Activated CD4-positive, alpha-beta T cell treated with anti-CD3 and anti-CD28 coated beads for 36 hours (primary cell): ENCODE results near the gene RXRA. TPM values are rescaled to one million over a fixed set of nuclear protein-coding genes. Genes with fewer than 3 reads are reported as not detected.
A peak's percentile ranks its signal among the peaks of the same experiment; 100 is the strongest.

Source experiments
- ATAC-seq: fragments of 200-7000 bp; cut with Tn5 transposase; one replicate; pipeline ENCODE4 v1.10.0; 2021; ENCODE audit warnings: mild to moderate bottlenecking, moderate library complexity
- CTCF ChIA-PET: fragments of 350-600 bp; sonication (Branson Sonifier 250); formaldehyde crosslinking; loops from one replicate; lab custom pipeline; 2021; ENCODE audit warnings: antibody characterized with exemption; lab: Charles Lee
- POLR2A ChIA-PET: fragments of 350-600 bp; sonication (Branson Sonifier 250); formaldehyde crosslinking; loops from one replicate; lab custom pipeline; 2021; ENCODE audit warnings: antibody characterized with exemption, inconsistent platforms; lab: Charles Lee
- DNase-seq: peaks from one replicate; pipeline ENCODE4 v3.0.0-alpha.2; 2020
- H3K27ac Mint-ChIP-seq: one replicate; pipeline ENCODE4 v1.8.0; 2021; ENCODE audit warnings: mixed read lengths
- H3K27me3 Mint-ChIP-seq: one replicate; pipeline ENCODE4 v1.8.0; 2021; ENCODE audit warnings: mixed read lengths
- H3K36me3 Mint-ChIP-seq: one replicate; pipeline ENCODE4 v1.8.0; 2021; ENCODE audit warnings: low read depth, mixed read lengths
- H3K4me1 Mint-ChIP-seq: one replicate; pipeline ENCODE4 v1.8.0; 2021; ENCODE audit warnings: mixed read lengths
- H3K4me3 Mint-ChIP-seq: one replicate; pipeline ENCODE4 v1.8.0; 2021; ENCODE audit warnings: mild to moderate bottlenecking, moderate library complexity, mixed read lengths
- H3K9me3 Mint-ChIP-seq: one replicate; pipeline ENCODE4 v1.8.0; 2021; ENCODE audit warnings: low read depth, mixed read lengths
- intact Hi-C, 2 experiments: fragments of 100-400 bp; cut with DNase I in 1 of 2; cut with micrococcal nuclease in 1 of 2; formaldehyde crosslinking; loops; one replicate each; pipeline versions ENCODE4 v1.14.2 to v1.15.1; 2022 to 2024; cut with DNase I, micrococcal nuclease
- total RNA-seq, 2 experiments: library from RNA; stranded (reverse); gene quantifications; one replicate each; pipeline ENCODE4 v1.2.3, GENCODE V29; 2021

The RXRA gene
- total RNA-seq, 2 experiments from 2014 or later = 17.6 to 20.9 TPM

DNA sequence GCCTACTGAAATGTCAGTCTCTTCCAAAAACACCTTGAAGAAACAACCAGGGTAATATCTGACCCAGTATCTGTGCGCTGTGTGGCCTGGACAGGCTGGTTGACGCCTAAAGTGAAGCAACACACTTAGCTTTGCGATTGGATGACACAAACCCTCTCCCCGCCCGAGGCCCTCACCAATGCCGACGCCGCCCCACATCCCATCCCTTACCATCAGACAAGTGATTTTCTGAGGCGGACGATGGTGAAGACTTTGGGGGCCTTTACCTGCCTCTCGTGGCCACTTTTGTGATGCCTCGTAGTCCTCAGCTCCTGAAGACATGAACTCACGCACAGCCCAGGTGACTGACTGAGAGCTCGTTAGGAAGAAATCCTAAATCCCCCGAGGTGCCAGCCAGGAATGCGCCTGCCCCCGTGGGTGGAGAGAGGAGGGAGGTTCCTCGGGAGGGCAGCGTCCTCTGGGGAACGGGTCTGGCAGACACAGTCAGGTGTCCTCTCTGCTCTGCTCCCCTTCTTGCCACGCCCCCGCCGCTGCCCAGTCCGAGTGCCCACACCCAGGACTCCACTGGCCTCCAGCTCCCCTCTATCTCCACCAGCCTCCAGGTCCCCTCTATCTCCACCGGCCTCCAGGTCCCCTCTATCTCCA is 31.0 kb upstream of the RXRA start:
- intact Hi-C loops = no loop called here
- Mint-ChIP-seq H3K27ac (no peak overlapping the region), H3K36me3 (no peaks in the 10 kb centered on the region), H3K9me3 (no peaks in the 10 kb centered on the region), H3K4me3 (no peak overlapping the region), H3K4me1 (peaks cover 2% of the 10 kb centered on the region), H3K27me3 (peaks cover 1% of the 10 kb centered on the region)
- DNase-seq = no peak
- CTCF ChIA-PET = no interaction called here
- POLR2A ChIA-PET = no interaction called here
- ATAC-seq = no peak

DNA sequence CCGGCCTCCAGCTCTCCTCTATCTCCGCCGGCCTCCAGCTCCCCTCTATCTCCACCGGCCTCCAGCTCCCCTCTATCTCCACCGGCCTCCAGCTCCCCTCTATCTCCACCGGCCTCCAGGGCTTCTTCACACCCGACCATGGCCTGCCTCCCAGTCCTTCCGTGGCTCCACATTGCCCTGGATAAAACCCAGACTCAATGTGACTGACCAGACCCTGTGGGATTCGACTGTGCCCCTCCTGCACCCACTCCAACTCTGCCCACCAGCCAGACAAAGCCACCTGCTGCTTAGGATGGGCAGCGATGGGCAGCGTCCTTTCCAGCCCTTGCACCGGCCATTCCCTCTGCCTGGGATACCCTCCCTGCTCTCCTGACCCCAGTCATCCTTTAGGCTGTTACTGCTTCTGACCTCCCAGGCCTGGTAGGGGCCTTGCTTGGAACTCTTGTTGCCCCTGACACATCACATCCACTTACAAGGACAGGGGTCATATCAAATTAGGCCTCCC is 30.5 kb upstream of the RXRA start:
- no peak overlapping the region for H3K4me3 Mint-ChIP-seq
- ChIA-PET POLR2A (no interaction called here), CTCF (no interaction called here)
- peaks cover 1% of the 10 kb centered on the region for H3K27me3 Mint-ChIP-seq
- no peak for DNase-seq
- H3K27ac Mint-ChIP-seq = no peak overlapping the region
- H3K4me1 Mint-ChIP-seq = peaks cover 4% of the 10 kb centered on the region
- H3K9me3 Mint-ChIP-seq = no peaks in the 10 kb centered on the region
- no peaks in the 10 kb centered on the region for H3K36me3 Mint-ChIP-seq
- intact Hi-C loops = no loop called here
- no peak for ATAC-seq

DNA sequence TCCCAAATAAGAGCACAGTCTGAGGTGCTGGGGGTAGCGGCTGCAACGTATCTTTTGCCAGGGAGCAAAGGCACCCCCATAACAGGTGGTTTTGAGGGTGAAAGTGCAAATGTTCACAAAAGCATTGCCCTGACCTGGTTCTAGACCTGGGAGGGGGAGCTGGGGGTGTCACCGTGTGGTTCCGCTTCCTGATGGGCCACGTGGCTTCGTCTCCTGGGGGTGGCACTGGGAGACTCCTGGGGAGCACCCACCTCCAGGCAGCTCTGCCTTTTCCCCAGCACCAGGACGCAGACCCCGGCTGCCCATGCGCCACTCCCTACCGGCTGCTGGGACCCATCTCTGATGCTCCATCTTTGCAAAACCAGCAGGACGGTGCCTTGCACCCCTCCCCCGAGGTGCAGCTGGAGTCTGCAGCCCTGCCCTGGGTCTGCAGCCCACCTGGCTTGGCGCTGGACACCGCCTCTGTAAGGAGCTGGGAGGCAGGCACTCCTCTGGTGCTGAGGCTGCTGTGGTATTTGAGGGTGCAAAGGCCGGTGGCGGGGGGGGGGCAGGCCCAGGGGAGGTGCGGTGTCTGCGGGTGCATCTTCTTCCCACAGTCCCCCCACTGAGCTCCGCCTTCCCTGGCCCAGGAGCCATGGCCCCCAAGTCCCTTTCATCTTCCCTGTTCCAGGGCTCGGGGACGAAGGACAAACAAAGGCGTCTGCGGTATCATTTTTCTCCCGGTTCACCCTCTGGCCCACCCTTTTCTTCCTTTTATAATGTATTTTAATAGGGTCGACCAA is 29.8 kb upstream of the RXRA start:
- Mint-ChIP-seq H3K4me1 (peaks cover 8% of the 10 kb centered on the region), H3K27me3 (peaks cover 1% of the 10 kb centered on the region), H3K36me3 (no peaks in the 10 kb centered on the region), H3K9me3 (no peaks in the 10 kb centered on the region), H3K4me3 (no peak overlapping the region), H3K27ac (no peak overlapping the region)
- ChIA-PET POLR2A (no interaction called here), CTCF (interaction anchor here (0.5 kb wide), 1 partner anchor 78 kb away, joined by 3 read pairs; no protein-coding TSS in a partner anchor)
- intact Hi-C loops = no loop called here
- ATAC-seq (no peak), DNase-seq (no peak)

DNA sequence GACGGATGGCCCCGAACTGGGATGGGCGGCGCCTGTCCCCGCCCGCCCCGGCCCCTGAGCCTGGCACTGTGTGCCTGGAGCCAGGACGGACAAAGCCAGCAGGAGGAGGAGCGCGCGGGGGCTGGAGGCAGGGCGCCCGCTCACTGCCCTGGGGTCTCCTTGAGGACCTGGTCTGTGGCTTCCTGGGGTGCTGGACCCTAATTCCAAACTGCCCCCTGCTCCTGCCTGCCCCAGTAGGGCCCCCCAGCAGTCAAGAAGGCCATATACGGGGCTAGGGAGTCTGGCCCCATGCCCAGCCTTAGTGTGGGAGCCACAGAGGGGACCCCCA is 29.2 kb upstream of the RXRA start:
- no peak for ATAC-seq
- CTCF ChIA-PET = interaction anchor here (0.5 to 0.7 kb wide), 2 partner anchors 78 to 563 kb away, joined by 3 read pairs; no protein-coding TSS in a partner anchor

DNA sequence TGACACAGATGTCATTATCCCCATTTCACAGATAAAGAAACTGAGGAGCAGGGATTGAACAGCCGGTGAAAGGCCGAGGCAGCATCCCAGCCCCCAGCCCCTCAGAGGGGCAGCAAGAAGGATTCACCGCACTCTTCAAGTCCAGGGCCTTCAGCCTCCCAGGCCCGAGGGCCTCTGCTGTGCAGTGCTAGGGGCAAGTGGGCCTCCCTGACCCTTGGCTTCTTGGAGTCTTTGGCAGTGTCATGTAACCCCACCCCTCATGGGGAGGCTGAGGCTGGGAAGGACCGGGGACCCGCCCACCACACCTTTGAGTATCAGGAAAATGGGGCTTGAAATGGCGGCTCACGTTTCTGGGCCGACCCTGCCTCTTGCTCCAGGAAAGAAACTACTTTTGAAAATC is 28.7 kb upstream of the RXRA start:
- Mint-ChIP-seq H3K4me1 (peaks cover 12% of the 10 kb centered on the region), H3K27ac (no peak overlapping the region), H3K27me3 (peaks cover 1% of the 10 kb centered on the region), H3K4me3 (no peak overlapping the region), H3K36me3 (no peaks in the 10 kb centered on the region), H3K9me3 (no peaks in the 10 kb centered on the region)
- ATAC-seq = no peak
- DNase-seq = no peak
- ChIA-PET POLR2A (no interaction called here), CTCF (interaction anchor here (0.7 kb wide), 1 partner anchor 564 kb away, joined by 3 read pairs; no protein-coding TSS in a partner anchor)
- intact Hi-C loops = no loop called here

More for the DNA sequence above, 29.2 kb upstream of the RXRA start:
- Mint-ChIP-seq H3K4me1 (peaks cover 12% of the 10 kb centered on the region), H3K36me3 (no peaks in the 10 kb centered on the region), H3K9me3 (no peaks in the 10 kb centered on the region), H3K27me3 (peaks cover 1% of the 10 kb centered on the region), H3K27ac (no peak overlapping the region), H3K4me3 (no peak overlapping the region)
- no peak for DNase-seq
- intact Hi-C loops = no loop called here
- POLR2A ChIA-PET = no interaction called here

DNA sequence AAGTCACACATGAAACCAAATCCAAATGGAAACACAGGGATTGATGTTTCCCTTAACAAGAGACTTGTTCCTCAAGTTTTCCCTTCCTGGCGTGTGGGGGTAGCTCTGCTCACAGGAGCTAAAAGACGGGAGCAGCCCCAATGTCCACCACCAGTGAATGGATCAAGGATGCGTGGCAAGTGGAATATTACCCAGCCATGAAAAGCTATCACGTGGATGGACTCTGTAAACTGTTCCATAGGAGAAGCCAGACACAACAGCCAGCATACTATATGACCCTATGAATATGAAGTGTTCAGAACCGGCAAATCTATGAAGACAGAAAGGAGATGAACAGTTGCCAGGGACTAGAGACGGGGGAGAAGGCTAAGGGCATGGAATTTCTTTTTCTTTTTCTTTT is 28.3 kb upstream of the RXRA start:
- peaks cover 1% of the 10 kb centered on the region for H3K27me3 Mint-ChIP-seq
- DNase-seq (no peak), ATAC-seq (no peak)
- POLR2A ChIA-PET = no interaction called here
- H3K4me3 Mint-ChIP-seq = no peak overlapping the region
- no peaks in the 10 kb centered on the region for H3K36me3 Mint-ChIP-seq
- CTCF ChIA-PET = interaction anchor here (0.7 kb wide), 1 partner anchor 564 kb away, joined by 3 read pairs; no protein-coding TSS in a partner anchor
- intact Hi-C loops = no loop called here
- no peak overlapping the region for H3K27ac Mint-ChIP-seq
- H3K9me3 Mint-ChIP-seq = no peaks in the 10 kb centered on the region
- H3K4me1 Mint-ChIP-seq = peaks cover 12% of the 10 kb centered on the region

DNA sequence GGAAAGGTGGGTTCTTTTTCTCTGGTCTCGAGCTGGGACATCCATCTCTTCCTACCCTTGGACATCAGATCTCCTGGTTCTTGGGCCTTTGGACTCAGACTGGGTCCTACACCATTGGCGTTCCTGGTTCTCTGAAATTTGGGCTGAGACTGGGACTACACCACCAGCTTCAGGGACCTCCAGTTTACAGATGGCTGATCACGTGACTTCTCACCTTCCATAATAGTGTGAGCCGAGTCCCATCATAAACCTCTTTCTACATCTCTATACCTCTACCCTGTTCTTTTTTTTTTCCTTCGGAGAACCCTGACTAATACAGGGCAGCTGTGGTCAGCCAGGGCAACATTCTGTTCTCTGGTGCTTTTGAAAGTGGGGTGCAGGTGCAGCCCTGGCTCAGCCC is 27.2 kb upstream of the RXRA start:
- Mint-ChIP-seq H3K4me1 (peaks cover 10% of the 10 kb centered on the region), H3K9me3 (no peaks in the 10 kb centered on the region), H3K36me3 (no peaks in the 10 kb centered on the region), H3K27me3 (peaks cover 1% of the 10 kb centered on the region), H3K27ac (no peak overlapping the region), H3K4me3 (no peak overlapping the region)
- POLR2A ChIA-PET = no interaction called here
- DNase-seq (no peak), ATAC-seq (no peak)
- intact Hi-C loops = no loop called here
- CTCF ChIA-PET = interaction anchor here (0.7 to 1.3 kb wide), 3 partner anchors 31 to 150 kb away, joined by 3 to 4 read pairs (median 3); no protein-coding TSS in a partner anchor

DNA sequence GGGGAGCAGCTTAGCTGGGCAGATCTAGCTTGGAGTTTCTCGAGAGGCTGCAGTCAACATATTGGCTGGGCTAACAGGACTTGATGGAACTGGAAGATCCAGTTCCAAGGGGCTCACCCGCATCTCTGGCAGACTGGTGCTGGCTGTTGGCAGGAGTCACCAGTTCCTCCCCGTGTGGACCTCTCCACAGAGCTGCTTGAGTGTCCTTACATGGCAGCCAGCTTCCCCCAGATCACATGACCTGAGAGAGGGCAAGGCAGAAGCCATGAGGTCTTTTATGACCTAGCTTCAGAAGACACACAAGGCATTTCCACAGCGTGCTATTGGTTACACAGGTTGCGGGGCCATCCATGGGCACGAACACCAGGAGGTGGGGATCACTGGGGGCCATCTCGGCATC is 26.4 kb upstream of the RXRA start:
- ATAC-seq (no peak), DNase-seq (no peak)
- no peaks in the 10 kb centered on the region for H3K36me3 Mint-ChIP-seq
- ChIA-PET CTCF (interaction anchor here (1.3 kb wide), 1 partner anchor 31 kb away, joined by 4 read pairs; no protein-coding TSS in a partner anchor), POLR2A (no interaction called here)
- no peak overlapping the region for H3K27ac Mint-ChIP-seq
- intact Hi-C loops = loop anchor here in 1 of 2 experiments (5.0 kb wide), 1 partner anchor 92 kb away; no protein-coding TSS in a partner anchor
- H3K9me3 Mint-ChIP-seq = no peaks in the 10 kb centered on the region
- H3K4me3 Mint-ChIP-seq = no peak overlapping the region
- peaks cover 1% of the 10 kb centered on the region for H3K27me3 Mint-ChIP-seq
- peaks cover 10% of the 10 kb centered on the region for H3K4me1 Mint-ChIP-seq

DNA sequence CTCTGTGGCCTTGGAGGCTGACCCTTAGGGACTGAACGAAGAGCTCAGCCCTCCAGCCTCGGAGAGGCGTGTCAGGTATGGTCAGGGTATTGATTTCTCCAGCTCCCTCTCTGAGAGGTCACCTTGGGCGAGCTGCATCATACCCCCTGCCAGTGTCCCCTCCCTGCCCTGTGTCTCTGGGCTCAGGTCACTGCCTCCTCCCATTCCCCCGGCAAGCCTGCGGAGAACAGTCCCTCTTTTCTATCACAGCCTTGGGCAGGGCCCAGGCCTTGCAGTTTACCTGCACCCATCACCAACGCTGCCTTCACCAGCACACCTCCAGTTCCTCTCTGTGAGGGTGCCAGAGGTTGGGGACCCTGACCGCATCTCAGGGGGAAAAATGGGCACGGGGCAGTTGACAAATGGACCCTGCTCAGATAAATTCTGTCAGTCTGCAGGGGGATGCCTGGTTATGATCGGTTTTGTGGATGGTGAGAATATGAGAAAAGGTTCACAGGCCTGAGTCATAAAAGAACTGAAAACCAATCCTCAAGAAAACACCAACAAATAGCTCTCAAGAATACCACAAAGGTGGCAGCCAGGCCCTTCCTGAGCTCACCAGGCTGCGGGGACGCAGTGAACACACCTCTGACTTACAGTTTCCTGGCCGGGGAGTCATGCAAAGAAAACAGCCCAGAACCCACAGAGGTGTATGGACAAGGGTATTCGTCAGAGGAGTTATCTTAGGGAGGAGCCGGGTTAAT is 24.7 kb upstream of the RXRA start:
- no peak overlapping the region for H3K27ac Mint-ChIP-seq

DNA sequence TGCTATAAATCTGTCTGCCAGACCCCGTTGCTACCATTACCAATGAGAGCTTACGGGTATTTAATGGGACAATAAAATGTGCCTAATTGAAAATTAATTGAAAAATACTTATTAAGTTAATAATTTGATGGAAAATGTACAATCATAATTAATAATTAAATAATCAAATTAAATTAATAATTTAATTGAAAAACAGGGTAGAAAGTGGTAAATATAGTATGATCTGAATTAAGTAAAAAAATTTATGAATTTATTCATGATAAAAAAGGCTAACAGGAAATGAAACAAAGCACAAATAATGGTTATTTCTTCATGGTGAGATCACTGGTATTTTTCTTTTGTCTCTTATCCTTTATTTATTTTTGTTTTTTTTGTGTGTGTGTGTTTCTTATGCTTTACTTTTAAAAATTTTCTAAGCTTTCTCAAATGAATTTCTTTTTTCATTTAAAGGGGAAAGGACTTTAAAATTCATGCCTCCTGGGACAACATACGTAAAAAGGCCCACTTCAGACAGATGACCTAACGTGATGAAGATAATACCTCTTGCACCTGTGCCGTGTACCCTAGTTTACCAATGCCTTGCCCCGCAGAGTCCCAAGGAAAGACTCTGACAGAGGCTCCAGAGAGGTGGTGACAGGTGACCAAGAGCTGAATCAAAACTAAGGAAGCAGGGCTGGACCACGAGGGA is 24.0 kb upstream of the RXRA start:
- H3K4me1 Mint-ChIP-seq = peaks cover 10% of the 10 kb centered on the region
- H3K9me3 Mint-ChIP-seq = no peaks in the 10 kb centered on the region
- intact Hi-C loops = loop anchor here in 1 of 2 experiments (1.0 to 5.0 kb wide), 2 partner anchors 90 to 141 kb away; no protein-coding TSS in a partner anchor
- H3K27me3 Mint-ChIP-seq = peaks cover 1% of the 10 kb centered on the region
- H3K4me3 Mint-ChIP-seq = no peak overlapping the region
- ChIA-PET POLR2A (interaction anchor here (0.5 to 1.0 kb wide), 2 partner anchors 89 to 138 kb away, joined by 3 to 4 read pairs; no protein-coding TSS in a partner anchor), CTCF (interaction anchor here (1.0 kb wide), 1 partner anchor 147 kb away, joined by 3 read pairs; no protein-coding TSS in a partner anchor)
- DNase-seq = no peak
- no peak for ATAC-seq
- no peak overlapping the region for H3K27ac Mint-ChIP-seq
- H3K36me3 Mint-ChIP-seq = no peaks in the 10 kb centered on the region

More for the DNA sequence above, 24.7 kb upstream of the RXRA start:
- CTCF ChIA-PET = interaction anchor here (1.0 kb wide), 1 partner anchor 148 kb away, joined by 3 read pairs; no protein-coding TSS in a partner anchor
- ATAC-seq = peak; percentile 99
- DNase-seq = peak; percentile 82
- Mint-ChIP-seq H3K36me3 (no peaks in the 10 kb centered on the region), H3K4me3 (no peak overlapping the region), H3K27me3 (peaks cover 1% of the 10 kb centered on the region), H3K9me3 (no peaks in the 10 kb centered on the region), H3K4me1 (peaks cover 10% of the 10 kb centered on the region)
- POLR2A ChIA-PET = interaction anchor here (0.5 to 1.0 kb wide), 2 partner anchors 90 to 137 kb away, joined by 3 to 4 read pairs; no protein-coding TSS in a partner anchor
- intact Hi-C loops = loop anchor here (1.0 to 5.0 kb wide), 3 partner anchors 89 to 142 kb away; no protein-coding TSS in a partner anchor
